Measurements from ENCODE around the gene IQCN.
"Not testable (repeated sequence)": the region's sequence is repeated elsewhere in the genome, so short reads cannot be mapped to it uniquely, and the experiment has no call there.

IQCN gene

GRCh38 chr19:18230941-18231734 lies 43.1 kb downstream of the IQCN start:
- no peak for DNase-seq

- no peak for DNase-seq
Observed at GRCh38 chr19:18229915-18230314, 44.3 kb downstream of the IQCN start.

- no peak for DNase-seq
Observed at GRCh38 chr19:18229474-18229873, 44.8 kb downstream of the IQCN start.

GRCh38 chr19:18227781-18228271 lies 46.4 kb downstream of the IQCN start:
- no peak for DNase-seq

GRCh38 chr19:18226956-18227780 lies 47.1 kb downstream of the IQCN start:
- no peak for DNase-seq

GRCh38 chr19:18225702-18226468 lies 48.4 kb downstream of the IQCN start, which contains the start of gene PDE4C:
Gene PDE4C (minus strand): TSS chr19:18226438. CDS start chr19:18226415, 23 bp downstream.
- no peak for DNase-seq

- no peak for DNase-seq
Observed at GRCh38 chr19:18225355-18225701, 48.9 kb downstream of the IQCN start.

- DNase-seq: peak; percentile 87
Observed at GRCh38 chr19:18224525-18225354, 49.5 kb downstream of the IQCN start.

GRCh38 chr19:18223860-18224524 lies 50.3 kb downstream of the IQCN start:
- DNase-seq: no peak

- DNase-seq: no peak
Observed at GRCh38 chr19:18221815-18222725, 52.2 kb downstream of the IQCN start.

GRCh38 chr19:18220632-18221275 lies 53.5 kb downstream of the IQCN start:
- DNase-seq: no peak

GRCh38 chr19:18219911-18220631 lies 54.2 kb downstream of the IQCN start:
- no peak for DNase-seq

GRCh38 chr19:18218600-18218999 lies 55.7 kb downstream of the IQCN start:
- no peak for DNase-seq

- DNase-seq: no peak
Observed at GRCh38 chr19:18218159-18218558, 56.1 kb downstream of the IQCN start.

- no peak for DNase-seq
Observed at GRCh38 chr19:18216789-18217188, 57.5 kb downstream of the IQCN start.

GRCh38 chr19:18214779-18215433 lies 59.3 kb downstream of the IQCN start:
- no peak for DNase-seq

- no peak for DNase-seq
Observed at GRCh38 chr19:18211683-18212082, 62.6 kb downstream of the IQCN start.

GRCh38 chr19:18209912-18210311 lies 64.3 kb downstream of the IQCN start:
- DNase-seq: not testable (repeated sequence)
